ENCODE measurements around the gene UBE2J2.

DNA sequence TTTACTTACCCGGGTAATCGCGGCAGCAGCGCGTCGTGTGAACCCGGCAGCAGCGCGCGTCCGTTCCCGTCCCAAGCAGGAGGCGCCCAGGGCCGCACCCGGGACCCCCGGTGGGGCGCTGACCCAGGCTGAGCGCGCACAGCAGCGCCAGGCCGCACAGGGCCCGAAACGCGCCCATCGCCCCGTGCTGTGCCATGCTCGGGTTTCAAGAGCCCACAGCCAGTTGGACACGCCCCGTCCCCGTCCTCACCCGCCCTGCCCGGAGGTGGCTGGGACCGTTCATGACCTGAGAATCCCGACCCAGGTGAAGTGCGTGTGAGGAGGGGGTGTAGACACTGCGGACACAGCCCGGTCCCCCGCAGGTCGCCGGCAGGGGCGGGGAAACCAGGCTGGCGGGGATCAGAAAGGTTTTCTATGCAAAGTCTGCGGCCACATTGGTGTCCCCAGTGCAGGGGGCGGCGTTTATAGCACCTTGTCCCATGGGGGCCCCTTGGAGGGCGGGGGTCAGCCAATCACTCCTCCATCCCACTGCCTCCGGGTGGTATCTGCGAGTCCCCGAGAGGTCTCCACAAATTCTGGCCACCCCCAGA, 67.2 kb downstream of the UBE2J2 start, which contains the start of gene TNFRSF18:
- TF ChIP-seq POLR2AphosphoS5 (IDR thresholded peaks at IDR 0.05; ENCODE audit: borderline replicate concordance, low read depth, low read length) (no peak), EZH2 (IDR thresholded peaks at IDR 0.05) (no peak)
